ENCODE measurements around the gene GPR85. TPM values are rescaled to one million over a fixed set of nuclear protein-coding genes. Genes with fewer than 3 reads are reported as not detected.

GPR85 gene
- total and polyA plus RNA-seq, 10 of the 15 experiments (the other 5 are each of a cell fraction or from before 2014, with no cell fraction given): 0.05 to 0.38 TPM; not detected in 8

DNA sequence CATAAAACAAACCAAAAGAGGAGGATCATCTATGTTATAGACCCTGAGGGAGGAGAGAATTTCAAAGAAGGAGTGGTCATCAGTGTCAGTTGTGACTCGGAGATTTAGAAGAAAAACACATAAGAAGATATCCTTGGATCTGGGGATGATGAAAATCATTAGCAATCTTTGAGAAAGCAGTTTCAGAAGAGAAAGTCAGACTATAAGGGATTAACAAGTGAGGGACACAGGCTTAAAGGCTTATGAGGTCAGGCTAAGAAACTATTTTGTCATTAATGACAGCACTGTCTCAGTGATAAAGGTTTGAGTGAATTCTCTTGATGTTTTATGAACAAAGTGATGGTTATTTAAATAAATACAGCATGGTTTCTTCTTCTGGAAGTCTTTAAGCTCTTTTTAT is 6.1 kb upstream of the GPR85 start:
- DNase-seq (ENCODE audit: low read depth, low spot score) (no peak), ATAC-seq (no peak), FAIRE-seq (no peak)
- ChIA-PET POLR2A (interaction anchor here (0.7 to 1.1 kb wide), 2 partner anchors 59 to 126 kb away, joined by 3 read pairs; no protein-coding TSS in a partner anchor), RAD21 (ENCODE audit: unreplicated experiment) (interaction anchor here (0.6 kb wide), 1 partner anchor 30 kb away, joined by 3 read pairs; no protein-coding TSS in a partner anchor), CTCF (interaction anchor here (0.6 to 1.4 kb wide), 3 partner anchors 33 to 71 kb away, joined by 3 to 4 read pairs (median 4); no protein-coding TSS in a partner anchor), SMC1A (ENCODE audit: uncharacterized antibody, unreplicated experiment) (interaction anchor here (0.8 kb wide), 1 partner anchor 9 kb away, joined by 3 read pairs; no protein-coding TSS in a partner anchor)
- no peaks in the 10 kb centered on the region for H3K27me3 ChIP-seq (replicated peaks in 1 of 2; ENCODE audit: control insufficient read depth in 2 of 2, insufficient read depth in 2 of 2, low read length in 1 of 2)
- H3K9me3 ChIP-seq (replicated peaks; ENCODE audit: control insufficient read depth, insufficient read depth, low read length): no peaks in the 10 kb centered on the region
- in situ Hi-C loops (cut with MboI) (no loop called here), intact Hi-C loops (cut with micrococcal nuclease; ENCODE audit: unreplicated experiment) (no loop called here)
- H3K4me2 ChIP-seq (ENCODE audit: control insufficient read depth, insufficient read depth): no peak overlapping the region
- no peak overlapping the region for H3K9ac ChIP-seq (ENCODE audit: control insufficient read depth, insufficient read depth, low read length)
- TF ChIP-seq PAX8 (IDR thresholded peaks at IDR 0.05): no peak
- TF ChIP-seq FOXK2 (IDR thresholded peaks at IDR 0.05): no peak
- TF ChIP-seq, protein P1, sequence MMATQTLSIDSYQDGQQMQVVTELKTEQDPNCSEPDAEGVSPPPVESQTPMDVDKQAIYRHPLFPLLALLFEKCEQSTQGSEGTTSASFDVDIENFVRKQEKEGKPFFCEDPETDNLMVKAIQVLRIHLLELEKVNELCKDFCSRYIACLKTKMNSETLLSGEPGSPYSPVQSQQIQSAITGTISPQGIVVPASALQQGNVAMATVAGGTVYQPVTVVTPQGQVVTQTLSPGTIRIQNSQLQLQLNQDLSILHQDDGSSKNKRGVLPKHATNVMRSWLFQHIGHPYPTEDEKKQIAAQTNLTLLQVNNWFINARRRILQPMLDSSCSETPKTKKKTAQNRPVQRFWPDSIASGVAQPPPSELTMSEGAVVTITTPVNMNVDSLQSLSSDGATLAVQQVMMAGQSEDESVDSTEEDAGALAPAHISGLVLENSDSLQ (IDR thresholded peaks at IDR 0.05): no peak
- TF ChIP-seq CHD4 (IDR thresholded peaks at IDR 0.05): no peak
- TF ChIP-seq SUZ12 (IDR thresholded peaks at IDR 0.05; ENCODE audit: unreplicated experiment): no peak
- no peak for TF ChIP-seq FOS (IDR thresholded peaks at IDR 0.05; ENCODE audit: borderline replicate concordance, extremely low read depth, insufficient read length)
- TF ChIP-seq SP1 (IDR thresholded peaks at IDR 0.05; ENCODE audit: low read depth, low read length): no peak
- TF ChIP-seq, protein P2, sequence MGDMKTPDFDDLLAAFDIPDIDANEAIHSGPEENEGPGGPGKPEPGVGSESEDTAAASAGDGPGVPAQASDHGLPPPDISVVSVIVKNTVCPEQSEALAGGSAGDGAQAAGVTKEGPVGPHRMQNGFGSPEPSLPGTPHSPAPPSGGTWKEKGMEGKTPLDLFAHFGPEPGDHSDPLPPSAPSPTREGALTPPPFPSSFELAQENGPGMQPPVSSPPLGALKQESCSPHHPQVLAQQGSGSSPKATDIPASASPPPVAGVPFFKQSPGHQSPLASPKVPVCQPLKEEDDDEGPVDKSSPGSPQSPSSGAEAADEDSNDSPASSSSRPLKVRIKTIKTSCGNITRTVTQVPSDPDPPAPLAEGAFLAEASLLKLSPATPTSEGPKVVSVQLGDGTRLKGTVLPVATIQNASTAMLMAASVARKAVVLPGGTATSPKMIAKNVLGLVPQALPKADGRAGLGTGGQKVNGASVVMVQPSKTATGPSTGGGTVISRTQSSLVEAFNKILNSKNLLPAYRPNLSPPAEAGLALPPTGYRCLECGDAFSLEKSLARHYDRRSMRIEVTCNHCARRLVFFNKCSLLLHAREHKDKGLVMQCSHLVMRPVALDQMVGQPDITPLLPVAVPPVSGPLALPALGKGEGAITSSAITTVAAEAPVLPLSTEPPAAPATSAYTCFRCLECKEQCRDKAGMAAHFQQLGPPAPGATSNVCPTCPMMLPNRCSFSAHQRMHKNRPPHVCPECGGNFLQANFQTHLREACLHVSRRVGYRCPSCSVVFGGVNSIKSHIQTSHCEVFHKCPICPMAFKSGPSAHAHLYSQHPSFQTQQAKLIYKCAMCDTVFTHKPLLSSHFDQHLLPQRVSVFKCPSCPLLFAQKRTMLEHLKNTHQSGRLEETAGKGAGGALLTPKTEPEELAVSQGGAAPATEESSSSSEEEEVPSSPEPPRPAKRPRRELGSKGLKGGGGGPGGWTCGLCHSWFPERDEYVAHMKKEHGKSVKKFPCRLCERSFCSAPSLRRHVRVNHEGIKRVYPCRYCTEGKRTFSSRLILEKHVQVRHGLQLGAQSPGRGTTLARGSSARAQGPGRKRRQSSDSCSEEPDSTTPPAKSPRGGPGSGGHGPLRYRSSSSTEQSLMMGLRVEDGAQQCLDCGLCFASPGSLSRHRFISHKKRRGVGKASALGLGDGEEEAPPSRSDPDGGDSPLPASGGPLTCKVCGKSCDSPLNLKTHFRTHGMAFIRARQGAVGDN (IDR thresholded peaks at IDR 0.05): no peak
- TF ChIP-seq CBX3 (IDR thresholded peaks at IDR 0.05; ENCODE audit: borderline replicate concordance, low read depth): no peak
- no peak for TF ChIP-seq KAT2A (conservative IDR thresholded peaks at IDR 0.05; ENCODE audit: control insufficient read depth, low read depth, low read length)
- no peak for TF ChIP-seq NRF1 (conservative IDR thresholded peaks at IDR 0.05; ENCODE audit: low read depth, low read length)
- TF ChIP-seq ZNF207 (IDR thresholded peaks at IDR 0.05; ENCODE audit: borderline replicate concordance): no peak
- TF ChIP-seq BCL11A (IDR thresholded peaks at IDR 0.05; ENCODE audit: low read depth, low read length): no peak
- TF ChIP-seq, protein P3, sequence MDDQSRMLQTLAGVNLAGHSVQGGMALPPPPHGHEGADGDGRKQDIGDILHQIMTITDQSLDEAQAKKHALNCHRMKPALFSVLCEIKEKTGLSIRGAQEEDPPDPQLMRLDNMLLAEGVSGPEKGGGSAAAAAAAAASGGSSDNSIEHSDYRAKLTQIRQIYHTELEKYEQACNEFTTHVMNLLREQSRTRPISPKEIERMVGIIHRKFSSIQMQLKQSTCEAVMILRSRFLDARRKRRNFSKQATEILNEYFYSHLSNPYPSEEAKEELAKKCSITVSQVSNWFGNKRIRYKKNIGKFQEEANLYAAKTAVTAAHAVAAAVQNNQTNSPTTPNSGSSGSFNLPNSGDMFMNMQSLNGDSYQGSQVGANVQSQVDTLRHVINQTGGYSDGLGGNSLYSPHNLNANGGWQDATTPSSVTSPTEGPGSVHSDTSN (IDR thresholded peaks at IDR 0.05; ENCODE audit: insufficient replicate concordance, low read depth, low read length): no peak
- WGBS (ENCODE audit: insufficient coverage, insufficient replicate concordance, low lambda C conversion rate, missing lambda C conversion rate): 48% methylated on average over 1 of the region's 1 CpG
- H3K79me2 ChIP-seq (ENCODE audit: control insufficient read depth, insufficient read depth, low read length): no peaks in the 10 kb centered on the region
- no peak overlapping the region for H3K4me3 ChIP-seq
- H3K27ac ChIP-seq (ENCODE audit: control insufficient read depth, insufficient read depth): no peak overlapping the region
- BruUV-seq (replicated peaks): no TSS peak
- H3K4me1 ChIP-seq (ENCODE audit: control insufficient read depth, insufficient read depth, low read length): no peaks in the 10 kb centered on the region
- no peaks in the 10 kb centered on the region for H4K20me1 ChIP-seq (ENCODE audit: control insufficient read depth, insufficient read depth)
- no peaks in the 10 kb centered on the region for H3K36me3 ChIP-seq (ENCODE audit: control insufficient read depth in 2 of 2, insufficient read depth in 2 of 2, low read length in 1 of 2)
- H2AFZ ChIP-seq (ENCODE audit: control insufficient read depth, low read depth, low read length): no peak overlapping the region
